H1 (cell line): ENCODE measurements around the gene SMDT1. TPM values are rescaled to one million over a fixed set of nuclear protein-coding genes. Genes with fewer than 3 reads are reported as not detected.

Experiments used
- ASH2L ChIP-seq: fragments of 200-600, 300-600 bp; sonication (generic); IDR thresholded peaks from one replicate; pipeline ENCODE4 v1.7.1; 2017; ENCODE audit warnings: low read length
- ATF2 ChIP-seq: IDR thresholded peaks from 2 replicates; pipeline ENCODE4 v1.6.1; 2012; ENCODE audit warnings: low read length, inconsistent platforms
- CBX5 ChIP-seq: fragments of 300-800, 300-1000 bp; sonication (generic); IDR thresholded peaks from 2 replicates; pipeline ENCODE4 v1.7.1; 2016; ENCODE audit warnings: antibody characterized with exemption, low read length, low read depth
- KDM4A ChIP-seq: IDR thresholded peaks from one replicate; pipeline ENCODE4 v1.7.1; 2012; ENCODE audit warnings: low read depth, mild to moderate bottlenecking, moderate library complexity, low read length, inconsistent platforms; ENCODE audit not compliant: severe bottlenecking
- KDM5A ChIP-seq: fragments of 200-600 bp; IDR thresholded peaks from 2 replicates; pipeline ENCODE4 v1.7.1; 2012; ENCODE audit warnings: mild to moderate bottlenecking, low read length, inconsistent platforms, mixed read lengths
- MAX ChIP-seq: IDR thresholded peaks from 2 replicates; pipeline ENCODE4 v1.6.1; 2012; ENCODE audit warnings: inconsistent platforms
- RBBP5 ChIP-seq: IDR thresholded peaks from 2 replicates; pipeline ENCODE4 v1.7.1; 2012; ENCODE audit warnings: low read depth, mild to moderate bottlenecking, inconsistent platforms, low read length, moderate library complexity, borderline replicate concordance
- RFX5 ChIP-seq: IDR thresholded peaks from 2 replicates; pipeline ENCODE4 v1.6.1; 2011; ENCODE audit warnings: low read depth, low read length, improper control_type of control experiment, borderline replicate concordance
- SIN3A ChIP-seq, 2 experiments: IDR thresholded peaks in 1 of 2; conservative IDR thresholded peaks in 1 of 2; 2 replicates each; pipeline ENCODE4 v1.6.1; 2011 to 2012; ENCODE audit warnings: low read length in 2 of 2, improper control_type of control experiment in 1 of 2, low read depth in 1 of 2, mild to moderate bottlenecking in 1 of 2
- SP2 ChIP-seq: IDR thresholded peaks from 2 replicates; pipeline ENCODE4 v1.6.1; 2012; ENCODE audit warnings: mild to moderate bottlenecking, low read length, inconsistent platforms
- TAF7 ChIP-seq: optimal IDR thresholded peaks from 2 replicates; pipeline ENCODE3; 2011; ENCODE audit warnings: low read depth, mild to moderate bottlenecking, inconsistent platforms, low read length, moderate library complexity, borderline replicate concordance
- TBP ChIP-seq: IDR thresholded peaks from 2 replicates; pipeline ENCODE4 v1.6.1; 2011; ENCODE audit warnings: low read depth, low read length, improper control_type of control experiment
- TCF12 ChIP-seq: IDR thresholded peaks from 2 replicates; pipeline ENCODE4 v1.6.1; 2011; ENCODE audit warnings: low read depth, mild to moderate bottlenecking, low read length
- polyA plus RNA-seq, 7 experiments: library from polyadenylated mRNA; depleted of rRNA in 3 of 7; stranded (reverse) in 5 of 7; unstranded in 2 of 7; fragments of >200 nt in 5 of 7; fragments of 200-250 nt in 2 of 7; gene quantifications; 1 replicate in 5 of 7; 2 replicates in 1 of 7; 4 replicates in 1 of 7; pipeline versions ENCODE4 v1.2.1 to v1.2.3, GENCODE V29; 2011 to 2013; ENCODE audit warnings: missing spikeins in 2 of 7, mixed read lengths in 2 of 7
- total RNA-seq: library from RNA; stranded (reverse); fragmentation: NEBNext Ultra II Directional; extraction: Animal tissue kit (Norgen Biotek cat#: 25700); gene quantifications from 2 replicates; pipeline ENCODE4 v1.2.1, GENCODE V29; 2021

Gene SMDT1
- total and polyA plus RNA-seq, 2 of the 8 experiments (the other 6 are each of a cell fraction or from before 2014, with no cell fraction given), result 34.9 to 35.6 TPM

- TF ChIP-seq SIN3A (conservative IDR thresholded peaks at IDR 0.05 in 1 of 2, IDR thresholded peaks at IDR 0.05 in 1 of 2; ENCODE audit: low read depth in 1 of 2, low read length in 2 of 2) (peak; percentile 69 to 85; a peak in 2 of 4 replicates), ASH2L (peak; percentile 98), ATF2 (peak; percentile 77), KDM4A (peak; percentile 97), TAF7 (peak; percentile 12), RFX5 (no peak), TCF12 (no peak), CBX5 (no peak), TBP (peak; percentile 77; the same call in 1 of the 2 replicates), RBBP5 (peak; percentile 91; the same call in 1 of the 2 replicates), SP2 (peak; percentile 65), MAX (peak; percentile 90), KDM5A (no peak)
Observed at GRCh38 chr22:42079319-42080251, at the start of gene SMDT1 (continued).
